ENCODE measurements around the gene PSMD9.

DNA sequence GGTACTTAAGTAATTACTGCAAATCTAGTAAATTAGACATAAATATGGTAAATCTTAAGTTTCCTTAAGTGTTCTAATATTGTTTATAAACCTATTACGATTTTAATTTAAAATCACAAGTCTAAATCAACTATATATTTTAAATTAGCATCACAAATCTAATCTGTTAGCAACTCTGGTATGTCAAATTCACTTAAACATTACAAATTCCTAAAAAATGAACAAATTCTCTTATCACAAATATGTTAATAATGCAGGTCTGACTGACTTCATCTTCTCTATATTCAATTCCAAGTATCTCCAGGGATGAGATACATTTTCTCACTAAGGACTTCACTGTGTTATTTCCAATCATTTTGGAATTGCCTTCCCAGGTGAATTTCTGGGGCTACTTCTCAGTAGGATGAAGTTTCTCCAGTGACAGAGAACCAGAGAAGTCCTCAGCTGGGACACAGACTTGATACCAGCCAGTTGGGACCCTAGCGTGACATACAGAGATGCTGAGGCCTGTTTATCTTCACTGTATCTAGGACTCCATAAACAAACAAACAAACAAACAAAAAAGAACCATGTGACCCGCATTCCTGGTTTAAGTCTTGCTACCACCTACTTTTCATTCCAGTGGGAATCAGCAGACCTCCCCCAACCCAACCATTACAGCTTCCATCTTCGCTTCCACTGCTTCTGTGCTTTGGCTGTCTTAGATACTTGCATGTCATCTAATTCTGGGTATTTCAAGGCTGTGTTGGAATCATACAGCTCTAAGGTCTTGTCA is 51.6 kb downstream of the PSMD9 start:
- no peak for TF ChIP-seq POLR2AphosphoS5 (IDR thresholded peaks at IDR 0.05; ENCODE audit: low read depth, low read length)
- no peak for TF ChIP-seq CTCF (IDR thresholded peaks at IDR 0.05 in 2 of 3, conservative IDR thresholded peaks at IDR 0.05 in 1 of 3; ENCODE audit: borderline replicate concordance in 1 of 3, insufficient read depth in 1 of 3, low read depth in 2 of 3, low read length in 2 of 3)
- no peak for TF ChIP-seq POLR2A (IDR thresholded peaks at IDR 0.05; ENCODE audit: borderline replicate concordance, extremely low read depth, insufficient read depth, insufficient read length)
- TF ChIP-seq, protein P1, sequence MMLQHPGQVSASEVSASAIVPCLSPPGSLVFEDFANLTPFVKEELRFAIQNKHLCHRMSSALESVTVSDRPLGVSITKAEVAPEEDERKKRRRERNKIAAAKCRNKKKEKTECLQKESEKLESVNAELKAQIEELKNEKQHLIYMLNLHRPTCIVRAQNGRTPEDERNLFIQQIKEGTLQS (IDR thresholded peaks at IDR 0.05) = no peak
- TF ChIP-seq REST (IDR thresholded peaks at IDR 0.05; ENCODE audit: low read depth) = no peak
- TF ChIP-seq SP1 (IDR thresholded peaks at IDR 0.05; ENCODE audit: low read depth) = no peak
- no peak for TF ChIP-seq CBX3 (IDR thresholded peaks at IDR 0.05; ENCODE audit: low read depth)
- TF ChIP-seq EZH2 (IDR thresholded peaks at IDR 0.05) = no peak

Data from HCT116 (cell line).